Keratinocyte (primary cell): Measurements from ENCODE around the gene MGME1.

Source experiments
- CTCF ChIP-seq, 3 experiments: IDR thresholded peaks in 1 of 3; conservative IDR thresholded peaks in 1 of 3; optimal IDR thresholded peaks in 1 of 3; 2 replicates in 2 of 3; 3 replicates in 1 of 3; pipeline versions ENCODE3 to v1.5.1; 2011; ENCODE audit warnings: low read length in 3 of 3, mild to moderate bottlenecking in 3 of 3, moderate library complexity in 2 of 3, control low read depth in 1 of 3, inconsistent platforms in 1 of 3; ENCODE audit not compliant: insufficient read depth in 2 of 3; ENCODE audit errors: extremely low read depth in 1 of 3
- EZH2 ChIP-seq: IDR thresholded peaks from one replicate; pipeline ENCODE4 v1.6.1; 2012; ENCODE audit warnings: inconsistent platforms, mild to moderate bottlenecking, low read length, moderate library complexity

- TF ChIP-seq CTCF (optimal IDR thresholded peaks at IDR 0.05 in 1 of 3, IDR thresholded peaks at IDR 0.05 in 1 of 3, conservative IDR thresholded peaks at IDR 0.05 in 1 of 3; ENCODE audit: extremely low read depth in 1 of 3, insufficient read depth in 2 of 3, low read length in 3 of 3) (no peak), EZH2 (no peak)
Observed at GRCh38 chr20:17969278-17969883, 563 bp downstream of the MGME1 start.
